NCI-H2081 treated with DMSO at 0.1 percent for 48 hours (cell line): ENCODE data around the gene MAD1L1.
"Not testable (repeated sequence)": the region's sequence is repeated elsewhere in the genome, so short reads cannot be mapped to it uniquely, and the experiment has no call there.

Experiments used
- DNase-seq: peaks from one replicate; lab custom pipeline; 2025; lab: John Stamatoyannopoulos, UW

Gene MAD1L1

DNA sequence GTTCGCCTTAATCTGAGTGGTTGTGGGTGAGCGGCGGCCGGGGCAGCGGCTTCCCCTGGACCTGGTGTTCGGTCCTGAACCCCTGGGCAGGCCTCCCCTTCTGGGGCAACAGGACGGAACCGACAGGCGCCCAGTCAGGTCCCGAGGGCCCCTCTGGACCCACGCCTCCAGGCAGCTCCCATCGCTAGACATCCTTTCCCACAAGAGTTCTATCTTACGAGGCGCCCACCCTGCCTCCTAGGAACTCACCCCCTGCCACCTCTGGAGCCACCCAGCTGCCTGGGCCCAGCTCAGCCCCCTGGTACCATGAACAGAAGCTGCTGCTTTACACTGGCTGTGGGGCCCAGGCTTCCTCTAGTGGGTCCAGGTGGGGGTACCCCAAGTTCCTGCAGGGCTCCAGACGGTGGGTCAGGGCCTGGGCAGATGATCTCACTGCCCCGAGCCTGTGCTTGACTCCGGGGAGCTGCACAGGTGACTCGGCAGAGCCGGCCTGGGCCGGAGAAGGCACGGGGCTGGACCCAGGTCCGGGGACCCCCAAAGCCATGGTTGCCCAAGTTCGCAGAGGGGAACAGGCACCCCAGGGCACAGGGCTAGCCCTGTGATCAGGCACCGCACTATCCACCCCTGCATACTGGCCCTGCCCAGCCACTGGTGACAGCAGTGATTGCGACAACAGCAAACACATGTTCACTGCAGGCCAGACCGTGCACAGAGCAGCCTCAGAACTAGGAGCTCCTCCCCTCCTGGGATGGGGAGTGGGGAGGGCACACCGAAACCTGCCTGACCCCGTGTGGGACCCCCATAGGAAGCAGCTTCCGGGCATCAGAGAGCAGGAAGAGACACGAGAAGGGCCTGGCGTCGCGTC, 382.4 kb downstream of the MAD1L1 start:
- DNase-seq, result no peak

DNA sequence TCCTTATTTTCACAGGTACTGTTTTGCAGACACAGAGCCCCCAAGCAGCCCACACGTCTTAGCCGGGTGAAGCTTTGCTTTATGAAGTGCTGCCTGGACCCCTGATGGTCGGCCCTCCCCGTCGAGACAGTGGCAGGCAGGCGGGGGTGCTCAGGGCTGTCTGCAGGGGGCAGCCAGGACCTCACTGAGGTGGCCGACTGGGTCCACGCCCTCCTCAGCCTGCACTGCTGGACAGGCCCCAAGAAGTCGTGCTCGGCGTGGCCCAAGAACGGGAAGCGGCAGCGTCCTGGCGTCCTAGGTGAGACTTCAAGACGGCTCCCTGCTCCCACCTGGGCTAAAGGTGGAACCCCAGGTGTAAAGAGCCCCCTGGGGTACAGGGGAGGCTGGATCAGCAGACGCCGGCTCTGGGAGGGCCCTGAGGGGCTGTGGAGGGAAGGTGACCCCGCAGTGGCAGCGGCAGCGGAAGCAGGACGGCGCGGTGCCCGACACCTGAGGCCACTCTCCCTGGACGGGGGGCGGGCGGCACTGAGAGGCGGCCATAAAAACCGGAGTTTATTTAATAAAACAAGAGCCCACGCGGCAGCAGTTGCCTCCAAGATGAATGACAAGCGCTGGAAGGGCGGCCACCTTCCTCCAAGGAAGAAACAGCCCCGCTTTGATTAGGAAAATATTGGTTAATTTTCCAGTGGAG, 383.2 kb downstream of the MAD1L1 start:
- no peak for DNase-seq

DNA sequence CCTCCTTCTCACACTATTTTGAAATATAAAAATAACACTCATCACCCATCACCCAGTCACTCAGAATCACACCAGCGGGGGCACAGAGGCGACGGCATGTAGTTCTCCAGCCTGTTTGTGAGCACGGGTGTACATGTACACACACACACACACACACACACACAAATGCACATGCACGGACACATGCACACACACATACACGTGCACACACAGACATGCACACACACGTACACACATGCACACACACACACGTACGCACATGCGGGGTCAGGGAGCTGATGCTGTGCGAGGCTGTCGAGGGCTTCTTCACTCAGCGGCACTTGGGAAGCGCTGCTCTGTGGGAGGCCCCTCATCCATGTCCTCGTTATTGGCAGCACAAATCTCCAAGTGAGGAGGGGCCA, 383.8 kb downstream of the MAD1L1 start:
- no peak for DNase-seq

DNA sequence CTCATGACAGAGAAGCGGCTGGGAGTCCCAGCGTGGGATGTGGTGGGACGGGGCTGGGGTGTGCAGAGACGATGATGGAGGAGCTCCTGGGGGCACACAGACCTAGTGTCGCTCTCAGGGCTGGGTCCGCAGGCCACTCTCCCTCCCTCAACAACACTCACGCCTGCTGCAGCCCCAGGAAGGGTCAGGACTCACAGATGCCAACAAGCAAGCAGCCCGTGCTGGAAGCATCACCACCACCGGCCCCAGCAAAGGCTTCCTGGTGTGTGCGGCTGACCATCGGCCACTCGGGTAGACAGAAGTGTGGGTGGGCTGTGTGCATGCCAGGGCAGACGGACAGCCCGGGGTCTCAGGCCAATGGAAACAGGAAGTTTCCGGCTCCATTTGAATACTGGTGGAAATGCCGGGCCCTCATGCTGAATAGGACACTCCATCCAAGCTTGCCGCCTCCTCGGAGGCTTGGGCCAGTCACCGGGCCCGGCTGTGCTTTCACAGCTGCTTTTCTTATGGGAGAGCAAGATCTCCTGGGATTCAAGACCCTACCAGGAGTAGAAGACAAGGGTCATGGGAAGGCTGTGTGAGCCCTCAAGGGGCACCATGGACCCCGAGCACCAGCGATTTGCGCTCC, 384.6 kb downstream of the MAD1L1 start:
- no peak for DNase-seq

DNA sequence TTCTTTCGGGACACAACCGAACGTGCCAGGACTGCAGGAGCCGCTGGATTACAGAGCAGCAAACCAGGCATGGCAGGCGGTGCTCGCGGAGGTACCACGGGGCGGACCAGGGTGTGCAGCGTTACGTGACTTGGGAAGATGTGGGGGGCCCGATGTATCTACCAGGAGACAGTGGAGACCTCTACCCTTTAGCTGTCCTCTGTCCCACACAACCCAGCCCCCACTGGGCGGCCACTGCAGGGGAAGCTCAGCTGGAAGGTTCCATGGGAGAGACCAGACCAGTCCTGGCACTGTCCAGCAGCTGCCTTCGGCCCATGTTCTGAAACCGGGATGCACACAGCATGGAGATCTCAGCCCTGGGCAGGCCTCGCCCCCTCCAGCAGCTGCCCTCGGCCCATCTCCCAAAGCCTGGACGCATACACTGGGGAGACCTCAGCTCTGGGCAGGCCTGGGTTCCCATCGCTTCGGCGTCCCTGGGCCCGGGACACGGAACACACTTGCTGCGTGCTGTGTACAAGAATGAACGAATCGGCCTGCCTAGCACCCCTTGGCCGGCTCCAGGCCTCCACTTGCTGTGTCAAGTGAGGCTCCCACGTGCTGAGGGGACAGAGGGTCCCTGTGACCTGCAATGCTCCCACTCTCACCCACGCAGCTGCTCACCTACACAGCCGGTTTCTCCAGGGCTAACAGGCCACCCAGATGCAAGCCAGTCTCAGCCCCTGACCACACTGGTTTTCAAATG, 385.3 kb downstream of the MAD1L1 start:
- no peak for DNase-seq

DNA sequence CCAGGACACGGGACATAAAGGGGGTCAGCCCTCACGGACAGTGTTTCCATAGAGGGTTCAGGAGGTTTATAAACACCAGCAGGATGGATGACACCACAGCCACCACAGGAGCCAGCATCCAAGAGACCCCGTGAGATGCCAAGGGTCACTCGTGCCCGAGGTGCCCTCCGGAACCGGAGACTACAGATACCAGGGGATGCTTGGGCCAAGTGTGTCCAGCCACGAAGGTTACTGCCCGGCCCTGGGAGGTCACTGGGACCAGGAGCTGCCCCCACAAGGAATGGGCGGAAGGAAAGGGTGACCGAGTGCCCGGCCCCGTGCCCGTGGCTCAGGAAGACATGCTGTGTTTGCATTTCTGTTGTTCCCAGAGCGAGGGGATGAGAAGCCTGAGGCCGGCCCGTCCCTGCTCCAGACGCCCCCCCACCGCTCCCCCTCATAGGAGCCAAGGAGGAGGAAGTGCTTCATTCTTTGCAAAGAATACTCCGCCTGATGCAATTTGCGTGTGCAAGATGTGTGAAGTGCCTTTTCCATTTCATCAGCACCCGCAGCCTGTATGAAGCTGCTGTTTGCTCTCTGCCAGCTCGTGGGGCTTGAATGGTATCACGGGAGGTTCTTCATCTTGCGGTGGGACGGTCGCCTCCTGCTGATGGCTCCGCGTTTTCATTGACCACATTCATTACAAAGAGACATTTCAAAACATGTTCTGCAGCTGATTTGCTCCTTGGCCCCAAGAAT, 386.2 kb downstream of the MAD1L1 start:
- no peak for DNase-seq

DNA sequence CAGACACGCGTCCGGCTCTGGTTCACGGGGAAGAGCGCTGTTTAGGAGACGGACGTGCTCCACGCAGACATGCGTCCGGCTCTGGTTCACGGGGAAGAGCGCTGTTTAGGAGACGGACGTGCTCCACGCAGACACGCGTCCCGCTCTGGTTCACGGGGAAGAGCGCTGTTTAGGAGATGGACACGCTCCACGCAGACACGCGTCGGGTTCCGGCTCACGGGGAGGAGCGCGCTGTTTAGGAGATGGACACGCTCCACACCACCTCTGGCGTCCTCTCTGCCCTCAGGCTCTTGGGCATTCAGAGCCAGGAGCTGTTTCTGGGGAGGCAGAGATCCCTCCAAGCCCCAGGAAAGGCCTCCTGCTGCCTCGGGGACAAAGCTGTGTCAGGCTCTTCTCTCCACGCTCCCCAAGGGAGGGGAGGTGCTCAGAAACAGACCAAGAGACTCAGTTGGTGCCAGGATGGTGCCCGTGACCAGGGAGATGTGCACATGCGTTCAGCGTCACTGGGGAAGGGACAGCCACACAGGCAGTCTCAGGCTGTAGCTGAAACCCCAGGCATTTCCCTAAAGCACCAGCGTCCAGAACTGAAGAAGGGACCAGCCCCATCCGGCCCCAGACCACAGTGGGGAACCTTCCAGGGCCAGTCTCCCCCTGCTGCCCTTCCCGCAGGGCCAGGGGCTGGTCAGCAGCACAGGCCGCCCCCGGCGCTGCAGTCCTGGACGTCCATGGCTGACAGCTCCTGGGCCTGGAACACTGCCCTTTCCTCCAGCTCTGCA, 387.0 kb downstream of the MAD1L1 start:
- DNase-seq, result no peak

DNA sequence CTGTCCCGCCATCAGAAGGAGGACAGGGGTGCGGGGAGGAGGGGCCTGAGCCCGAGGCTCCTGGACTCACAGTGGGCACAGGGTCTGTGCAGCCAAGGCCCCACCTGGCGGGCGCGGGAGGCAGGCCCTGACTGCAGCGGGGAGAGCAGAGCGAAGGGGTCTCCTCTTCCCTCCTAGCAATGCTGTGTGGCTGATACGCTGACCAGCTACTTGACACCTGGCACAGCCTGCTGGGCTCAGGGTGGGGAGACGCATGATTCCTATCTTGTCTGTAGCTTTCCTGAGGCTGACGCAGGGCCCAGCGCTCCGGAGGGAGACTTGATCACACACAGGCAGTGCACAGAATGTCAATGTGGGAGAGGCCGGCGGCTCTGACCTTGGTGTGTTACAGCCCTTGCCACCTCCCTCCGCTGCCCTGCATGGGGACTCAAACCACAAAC, 387.8 kb downstream of the MAD1L1 start:
- DNase-seq, result no peak

DNA sequence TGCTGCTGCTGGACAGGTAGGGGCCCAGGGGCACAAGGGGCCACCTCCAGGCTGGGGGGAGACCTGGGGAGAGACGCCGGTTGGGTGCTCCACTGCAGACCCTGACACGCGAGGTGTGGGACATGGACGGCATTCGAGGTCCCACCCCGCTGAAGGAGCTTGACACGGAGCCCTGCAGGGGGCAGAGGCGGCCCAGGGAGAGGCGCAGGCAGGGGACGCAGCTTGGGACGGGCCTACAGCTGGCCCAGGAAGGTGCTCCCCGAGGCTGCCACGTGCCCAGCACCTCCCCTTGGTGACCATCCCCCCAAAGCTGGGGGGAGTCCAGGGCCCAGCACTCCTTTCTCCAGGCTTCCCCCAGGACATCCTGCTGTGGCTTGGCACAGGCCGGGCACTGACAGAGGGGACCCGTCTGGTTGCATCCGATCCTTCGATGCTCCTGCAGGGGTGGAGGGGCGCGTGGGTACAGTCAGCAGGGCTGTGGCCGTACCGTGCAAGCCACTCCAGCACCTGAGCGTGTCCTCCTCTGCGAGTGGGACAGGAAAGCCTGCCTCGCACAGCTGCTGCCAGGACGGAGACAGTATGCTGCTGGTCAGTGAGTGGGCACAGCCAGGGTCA, 388.3 kb downstream of the MAD1L1 start:
- no peak for DNase-seq

DNA sequence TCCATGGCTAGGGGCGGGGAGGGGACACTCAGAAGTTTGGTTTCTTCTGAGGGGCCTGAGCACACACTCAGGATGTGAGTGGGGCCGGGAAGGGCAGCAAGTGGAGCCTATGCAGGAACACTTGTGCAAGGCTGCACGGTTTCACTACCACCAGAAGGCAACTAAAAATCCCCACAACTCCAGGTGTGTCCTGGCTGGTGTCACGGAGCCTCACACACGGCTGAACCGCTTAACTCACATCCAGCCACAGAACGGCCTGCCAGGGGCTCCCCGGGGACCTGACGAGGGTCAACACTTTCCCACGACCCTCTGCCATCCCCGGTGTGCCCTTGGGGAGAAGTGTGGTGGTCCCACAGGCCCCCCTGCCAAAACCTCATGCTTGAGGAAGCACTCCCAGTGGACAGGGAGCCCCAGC, 388.8 kb downstream of the MAD1L1 start:
- no peak for DNase-seq

DNA sequence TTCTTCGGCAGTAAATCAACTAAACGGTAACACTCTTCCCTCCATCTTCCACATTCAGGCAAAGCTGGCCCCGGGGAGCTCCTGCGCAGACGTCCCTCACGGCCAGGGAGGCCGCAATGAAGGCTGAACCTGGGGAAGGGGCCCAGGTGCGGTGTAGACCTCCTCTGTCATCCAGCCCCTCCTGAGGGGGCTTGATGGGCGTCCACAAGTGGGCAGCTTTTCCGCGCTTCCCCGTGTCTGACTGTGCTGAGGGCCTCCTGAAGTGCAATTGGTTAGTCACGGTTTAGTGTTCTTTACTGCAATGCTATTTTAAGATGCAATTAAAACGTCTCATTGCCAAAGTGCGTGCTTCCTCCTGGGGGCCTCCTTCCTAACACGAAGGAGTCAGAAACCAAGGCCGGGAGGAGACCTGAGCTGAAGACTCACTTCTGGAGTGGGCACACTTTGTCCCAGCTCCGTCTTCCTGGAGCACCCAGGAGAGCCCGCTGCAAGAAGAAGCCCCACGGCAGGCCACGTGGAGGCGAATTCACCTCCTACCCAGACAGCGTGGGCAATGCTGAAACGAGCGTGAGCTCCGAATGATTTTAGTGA, 389.4 kb downstream of the MAD1L1 start:
- DNase-seq, result no peak

DNA sequence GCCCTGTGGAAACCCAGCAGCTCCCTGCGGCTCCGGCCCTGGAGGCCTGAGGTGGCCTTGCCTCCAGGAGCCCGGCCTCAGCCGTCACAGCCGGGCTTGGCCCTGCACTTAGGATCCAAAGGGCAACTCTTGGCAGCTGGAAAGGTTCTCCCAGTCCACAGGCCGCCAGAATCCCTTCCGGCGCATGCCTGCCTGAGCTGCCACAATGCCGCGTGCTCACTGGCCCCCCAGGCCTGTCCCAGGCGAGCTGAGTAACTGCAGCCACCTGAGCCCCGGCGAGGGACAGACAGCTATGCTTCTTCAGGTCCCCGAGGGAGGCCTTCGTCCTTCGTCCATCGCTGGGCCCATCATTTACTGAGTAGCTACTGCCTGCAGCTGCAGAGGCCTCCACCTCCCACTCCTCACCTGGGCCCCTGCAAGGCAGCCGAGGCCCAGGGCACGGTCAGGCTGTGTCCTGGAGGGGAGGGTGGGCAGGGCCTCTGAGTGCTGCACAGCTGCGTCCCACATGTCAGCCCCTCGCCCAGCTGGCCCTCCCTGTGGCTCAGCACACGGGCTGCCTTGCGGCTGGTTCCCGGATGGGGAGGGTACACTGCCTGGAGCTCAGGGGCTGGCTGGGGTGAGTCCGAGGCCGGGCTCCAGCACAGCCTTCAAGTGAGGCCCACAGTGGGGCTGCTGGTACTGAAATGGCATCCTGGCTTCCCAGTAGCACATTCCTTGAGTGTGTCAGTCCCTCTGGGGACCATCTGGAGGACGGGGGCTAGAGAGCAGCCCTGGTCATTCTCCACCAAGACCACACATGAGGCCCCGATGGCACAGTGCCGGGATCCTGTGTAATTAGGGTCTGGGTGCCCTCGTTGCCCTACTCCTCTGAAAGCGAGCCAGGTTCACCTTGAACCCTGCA, 390.2 kb downstream of the MAD1L1 start:
- DNase-seq, result no peak

DNA sequence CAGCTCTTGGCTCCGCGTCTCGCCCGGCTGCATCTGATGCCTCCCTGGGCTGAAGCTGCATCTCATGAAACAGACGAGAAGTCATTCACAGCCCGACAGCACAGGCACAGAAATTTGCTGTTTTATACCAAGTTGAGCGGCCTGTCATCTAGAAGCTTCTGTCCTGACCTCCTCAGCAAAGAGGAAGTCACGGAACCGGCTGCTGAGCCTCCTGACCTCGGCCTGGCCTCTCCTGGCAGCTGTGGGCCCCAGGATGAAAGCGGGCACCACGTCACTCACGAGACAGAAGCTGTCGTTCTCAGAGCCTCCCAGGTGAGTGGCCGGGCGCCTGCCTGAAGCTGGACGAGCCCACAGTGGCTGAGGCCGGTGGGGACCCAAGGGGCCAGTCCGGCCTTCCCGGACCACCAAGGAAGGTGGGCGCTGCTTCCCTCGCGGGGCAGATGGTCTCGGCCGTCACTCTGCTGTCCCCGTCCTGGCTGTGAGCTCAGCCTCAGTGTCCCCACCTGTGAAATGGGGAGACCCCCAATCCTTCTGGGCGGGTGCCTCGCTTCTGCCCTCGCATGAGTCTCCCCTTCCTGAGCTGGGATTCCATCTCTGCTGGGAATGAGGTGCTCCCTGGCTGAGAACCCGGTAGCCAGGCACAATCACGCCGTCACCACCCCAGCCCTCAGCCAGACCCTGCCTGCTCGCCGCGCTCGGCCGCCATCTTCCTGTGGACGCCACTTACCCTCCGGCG, 391.3 kb downstream of the MAD1L1 start:
- not testable (repeated sequence) for DNase-seq

DNA sequence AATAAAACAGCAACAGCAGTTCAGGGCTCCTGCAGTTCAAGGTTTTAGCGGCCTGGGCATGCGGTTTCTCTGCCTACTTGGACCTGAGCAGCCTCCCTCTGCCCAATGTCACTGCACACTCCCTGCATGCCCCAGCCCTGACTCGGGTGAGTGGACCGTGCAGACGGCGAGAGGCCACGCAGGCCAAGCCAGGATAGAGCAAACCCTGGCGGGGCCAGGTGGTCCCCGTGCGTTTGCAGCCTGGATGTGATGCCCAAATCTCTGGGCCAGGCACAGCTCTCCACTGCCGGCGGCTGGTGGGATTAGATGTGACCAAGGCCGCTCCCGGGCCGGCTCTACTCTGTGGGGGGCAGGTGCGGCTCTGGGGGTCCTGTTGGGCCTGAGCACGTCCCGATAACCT, 392.0 kb downstream of the MAD1L1 start:
- DNase-seq, result not testable (repeated sequence)

DNA sequence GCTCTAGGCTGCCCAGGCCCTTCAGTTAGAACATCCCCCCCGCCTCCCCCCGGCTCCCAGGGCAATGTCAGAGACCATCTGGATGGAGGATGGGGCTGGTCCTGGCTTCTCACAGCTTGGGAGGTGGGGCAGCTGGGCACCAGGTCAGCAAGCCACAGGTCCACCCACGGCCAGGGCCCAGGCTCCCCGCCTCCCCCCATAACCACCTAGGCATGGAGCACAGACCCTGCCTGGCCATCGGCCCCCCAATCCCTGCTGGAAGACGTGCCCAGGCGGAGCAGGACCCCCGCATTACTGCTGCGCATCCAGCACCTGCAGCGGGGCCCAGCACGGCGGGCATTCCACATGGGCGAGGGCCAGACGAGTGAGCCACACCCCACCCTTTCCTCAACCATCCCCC, 393.0 kb downstream of the MAD1L1 start:
- no peak for DNase-seq

DNA sequence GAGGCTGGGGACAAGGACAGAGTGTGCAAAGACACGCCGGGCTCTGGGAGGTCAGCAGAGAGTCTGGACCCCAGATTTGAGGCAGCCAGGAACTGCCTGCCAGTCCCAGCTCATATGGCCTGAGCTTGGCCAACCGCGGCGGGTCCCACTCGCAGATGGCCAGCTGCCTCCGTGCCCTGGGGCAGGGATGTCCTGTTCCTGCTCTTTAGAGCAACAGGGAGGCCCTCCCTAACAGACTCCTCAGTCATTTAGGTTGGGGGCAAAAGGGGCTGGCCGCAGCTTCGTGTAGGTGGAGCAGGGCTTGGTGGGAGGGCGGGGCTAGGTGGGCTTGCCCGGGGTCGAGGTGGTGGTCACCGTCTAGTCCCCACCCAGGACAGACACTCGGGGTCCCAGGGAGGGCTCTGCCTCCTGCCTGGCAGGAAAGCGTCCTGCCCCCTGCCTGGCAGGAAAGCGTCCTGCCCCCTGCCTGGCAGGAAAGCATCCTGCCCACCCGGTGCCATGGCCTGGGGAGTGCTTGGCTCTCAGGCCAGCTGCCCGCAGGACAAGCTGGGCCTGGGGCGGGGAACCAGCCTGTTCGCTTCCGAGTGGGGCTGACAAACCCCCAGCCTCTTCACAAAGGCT, 393.7 kb downstream of the MAD1L1 start:
- not testable (repeated sequence) for DNase-seq

DNA sequence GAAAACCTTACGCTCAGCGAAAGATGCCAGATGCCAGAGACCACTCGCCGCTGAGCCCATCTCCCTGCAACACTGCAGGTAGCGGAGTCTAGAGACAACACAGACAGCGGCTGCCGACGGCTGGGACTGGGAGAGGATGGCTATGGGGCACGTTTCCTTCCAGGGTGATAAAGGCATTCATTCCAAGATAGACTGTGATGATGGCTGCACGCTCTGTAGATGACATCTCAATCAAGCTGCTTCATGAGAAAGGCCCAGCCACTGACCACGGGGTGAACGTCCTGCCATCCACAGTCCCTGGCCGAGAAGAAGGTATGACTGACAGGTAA, 394.2 kb downstream of the MAD1L1 start:
- not testable (repeated sequence) for DNase-seq
